Activated CD4-positive, CD25-positive, alpha-beta regulatory T cell (primary cell): ENCODE results near the gene N4BP2L2.

Source experiments
- DNase-seq, 4 experiments: peaks; one replicate each; lab custom pipeline; 2025; lab: John Stamatoyannopoulos, UW

N4BP2L2 gene

GRCh38 chr13:32426191-32426989, 112.2 kb downstream of the N4BP2L2 start:
- DNase-seq, result peak in 1 of 4 experiments; percentile 3

DNA sequence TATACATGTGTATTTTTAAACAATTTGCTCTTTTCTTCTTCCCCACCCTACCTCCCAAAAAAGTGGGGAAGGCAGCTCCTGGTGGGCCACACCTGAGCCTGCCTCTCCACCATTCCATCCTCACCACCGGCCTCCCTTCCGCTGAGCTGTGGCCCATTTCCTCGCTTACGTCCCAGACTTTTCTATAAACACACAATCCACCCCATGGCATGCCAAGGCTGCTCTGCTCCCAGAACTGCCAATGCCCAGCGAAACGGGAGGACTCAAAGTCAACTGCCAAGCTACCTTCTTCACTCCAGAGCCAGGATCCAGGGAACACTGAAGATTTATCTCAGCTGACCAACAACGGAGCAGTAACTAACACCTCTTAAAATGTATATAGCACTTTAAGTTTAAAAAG, 113.4 kb downstream of the N4BP2L2 start:
- no peak for DNase-seq

- DNase-seq, result no peak
Observed at GRCh38 chr13:32423592-32423991, 115.0 kb downstream of the N4BP2L2 start.

DNA sequence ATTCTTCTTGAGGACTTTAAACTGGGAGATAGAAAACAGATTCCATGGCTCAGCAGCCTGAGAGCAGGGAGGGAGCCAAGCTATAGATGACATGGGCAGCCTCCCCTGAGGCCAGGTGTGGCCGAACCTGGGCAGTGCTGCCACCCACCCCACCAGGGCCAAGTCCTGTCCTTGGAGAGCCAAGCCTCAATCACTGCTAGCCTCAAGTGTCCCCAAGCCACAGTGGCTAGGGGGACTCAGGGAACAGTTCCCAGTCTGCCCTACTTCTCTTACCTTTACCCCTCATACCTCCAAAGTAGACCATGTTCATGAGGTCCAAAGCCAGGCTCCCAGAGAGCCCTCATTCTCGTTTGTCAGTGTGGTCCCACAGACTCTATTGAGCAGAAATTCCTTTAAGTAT, 118.7 kb downstream of the N4BP2L2 start:
- no peak for DNase-seq

- DNase-seq, result no peak
Observed at GRCh38 chr13:32417995-32418394, 120.6 kb downstream of the N4BP2L2 start.

- DNase-seq, result no peak
Observed at GRCh38 chr13:32415019-32415418, 123.6 kb downstream of the N4BP2L2 start.

- no peak for DNase-seq
Observed at GRCh38 chr13:32414580-32414979, 124.0 kb downstream of the N4BP2L2 start.

GRCh38 chr13:32413284-32413683, 125.3 kb downstream of the N4BP2L2 start:
- DNase-seq, result no peak

DNA sequence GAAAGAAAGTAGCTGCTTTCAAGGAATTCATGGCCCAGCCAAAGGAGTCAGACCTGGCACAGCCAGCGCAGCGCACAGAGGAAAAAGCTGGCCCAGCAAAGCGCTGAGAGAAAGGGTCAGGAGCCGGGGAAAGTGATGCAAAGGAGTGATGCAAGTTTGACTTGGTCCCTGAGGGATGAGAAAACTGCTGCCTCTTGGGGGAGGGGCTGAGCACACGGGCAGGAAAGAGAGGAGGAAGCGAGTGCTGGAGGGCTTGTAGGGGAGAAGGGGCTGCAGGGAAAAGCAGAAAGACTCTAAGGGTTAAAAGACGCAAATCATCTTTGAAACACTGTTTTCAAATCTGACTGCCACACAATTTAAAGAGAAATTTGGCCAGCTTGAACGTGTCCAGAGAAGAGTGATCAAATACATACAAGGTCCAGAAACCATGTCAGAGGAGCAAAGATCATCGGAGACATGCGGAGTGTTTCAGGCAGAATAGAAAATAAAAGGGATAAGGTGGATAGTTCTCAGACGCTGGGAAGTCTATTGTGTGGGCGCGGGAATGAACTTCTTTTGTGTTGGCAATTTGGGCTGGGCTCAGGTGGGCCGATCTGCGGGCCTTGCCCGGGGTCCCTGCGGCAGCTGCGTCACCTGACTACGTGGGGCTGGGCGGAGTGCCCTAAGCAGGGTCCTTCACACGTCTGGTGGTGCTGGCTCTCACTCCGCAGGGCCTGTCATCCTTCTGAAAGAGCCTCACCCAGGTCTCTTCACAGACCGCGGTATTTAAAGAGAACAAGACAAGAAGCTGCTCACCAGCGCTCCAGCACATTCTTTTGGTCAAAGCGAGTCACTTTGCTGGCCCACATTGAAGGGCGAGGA, 128.8 kb downstream of the N4BP2L2 start:
- no peak for DNase-seq

GRCh38 chr13:32409001-32409313, 129.6 kb downstream of the N4BP2L2 start:
- no peak for DNase-seq

DNA sequence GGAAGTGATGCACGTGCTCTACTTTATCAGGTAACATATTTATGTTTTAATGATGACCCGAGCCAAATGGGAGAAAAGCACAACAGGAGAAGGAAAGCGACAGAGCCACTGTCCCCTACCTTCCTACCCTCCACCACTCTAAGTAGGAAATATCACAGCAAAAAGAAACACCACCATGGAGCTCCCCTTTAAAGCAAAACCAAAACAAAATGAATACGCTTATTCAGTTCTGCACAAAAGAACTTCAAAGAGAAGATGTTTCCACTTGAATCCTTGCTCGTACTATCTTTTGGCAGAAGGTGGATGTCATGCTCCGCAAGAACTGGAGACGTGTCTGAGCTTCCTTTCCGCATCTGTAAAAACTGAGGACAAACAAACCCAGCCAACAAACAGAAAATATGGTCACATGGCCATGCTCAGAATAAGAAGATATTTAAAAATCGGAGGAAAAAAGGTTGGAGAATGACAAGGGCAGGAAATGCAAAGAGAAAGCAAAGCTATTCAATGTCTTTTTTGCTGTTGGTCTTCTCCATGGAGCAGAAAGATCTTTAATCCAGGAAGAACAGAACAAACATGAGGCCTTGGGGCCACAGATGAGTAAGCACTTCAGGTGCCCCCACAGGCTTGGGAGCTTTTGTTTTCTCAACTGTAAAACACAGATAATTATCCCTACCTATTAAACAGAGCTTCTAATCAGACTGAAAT, 130.1 kb downstream of the N4BP2L2 start:
- DNase-seq, result no peak

DNA sequence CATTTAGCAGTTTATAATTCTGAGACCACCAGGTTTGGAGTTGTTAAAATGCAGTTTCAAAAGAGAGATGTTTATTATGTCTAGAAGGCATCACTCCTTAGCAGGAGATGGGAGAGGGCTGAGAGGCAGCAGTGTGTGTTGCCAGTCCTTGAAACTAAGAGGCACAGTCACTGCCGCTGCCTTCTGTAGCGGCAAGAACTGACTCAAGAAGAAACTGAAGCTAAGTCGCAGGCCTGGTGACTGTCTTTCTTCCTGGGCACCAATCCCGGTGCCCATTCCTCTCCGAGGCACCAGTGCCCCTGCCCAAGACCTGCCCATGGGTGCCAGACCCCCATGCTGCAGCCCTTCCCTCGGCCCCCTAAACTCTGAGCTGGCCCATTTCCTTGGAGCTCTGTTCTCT, 130.7 kb downstream of the N4BP2L2 start:
- DNase-seq, result no peak

GRCh38 chr13:32403108-32403507, 135.5 kb downstream of the N4BP2L2 start:
- no peak for DNase-seq

- no peak for DNase-seq
Observed at GRCh38 chr13:32391101-32391619, 147.4 kb downstream of the N4BP2L2 start.

DNA sequence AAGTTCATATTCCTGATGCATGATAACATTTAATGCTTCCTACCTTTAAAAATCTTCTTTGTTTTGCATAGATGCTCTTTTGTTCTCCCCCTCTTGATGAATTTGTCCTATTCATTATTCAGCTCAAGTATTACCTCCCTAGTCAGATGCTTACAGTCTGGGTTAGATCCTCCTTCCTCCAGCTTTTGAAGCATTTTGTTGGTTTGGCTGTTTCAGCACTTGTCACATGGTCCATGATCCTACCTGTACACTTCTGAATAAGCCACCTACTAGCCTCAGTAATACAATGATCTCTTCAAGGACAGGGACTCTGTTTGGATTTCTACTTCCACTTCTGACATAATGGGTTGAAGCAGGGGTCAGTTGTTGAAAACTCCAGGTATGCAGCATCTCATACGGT, 148.1 kb downstream of the N4BP2L2 start:
- no peak for DNase-seq

GRCh38 chr13:32390048-32390447, 148.5 kb downstream of the N4BP2L2 start:
- no peak for DNase-seq

DNA sequence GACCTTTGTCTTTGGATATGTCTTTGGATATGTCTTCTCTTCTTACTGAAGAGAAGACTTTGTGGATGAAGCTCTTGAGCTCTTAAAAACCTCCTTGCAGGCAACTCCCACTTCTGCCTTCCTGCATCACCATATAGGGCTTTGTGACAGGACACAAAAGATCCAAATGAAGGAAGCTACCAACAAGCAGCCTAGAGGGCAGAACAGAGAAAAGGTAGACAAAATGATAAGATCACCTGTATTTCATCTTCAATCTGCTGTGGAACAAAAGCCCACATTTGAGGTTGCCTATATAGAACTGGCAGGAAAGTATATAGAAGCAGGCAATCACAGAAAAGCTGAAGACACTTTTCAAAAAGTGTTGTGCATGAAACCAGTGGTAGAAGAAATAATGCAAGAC, 153.2 kb downstream of the N4BP2L2 start:
- no peak for DNase-seq

GRCh38 chr13:32384702-32385101, 153.9 kb downstream of the N4BP2L2 start:
- no peak for DNase-seq

- no peak for DNase-seq
Observed at GRCh38 chr13:32383836-32384618, 154.6 kb downstream of the N4BP2L2 start.
